ENCODE results near the gene LYSMD2. TPM values are rescaled to one million over a fixed set of nuclear protein-coding genes. Genes with fewer than 3 reads are reported as not detected.

Gene LYSMD2
- total and polyA plus RNA-seq, 9 of the 15 experiments (the other 6 are each of a cell fraction or from before 2014, with no cell fraction given), result 4.3 to 30.3 (median 9.8) TPM

- no peak for TF ChIP-seq ZNF277 (CRISPR knock-in tag; IDR thresholded peaks at IDR 0.05; ENCODE audit: borderline replicate concordance)
- no peak for TF ChIP-seq ZNF232 (CRISPR knock-in tag; IDR thresholded peaks at IDR 0.05)
- TF ChIP-seq RB1 (IDR thresholded peaks at IDR 0.05; ENCODE audit: low read depth), result peak; percentile 26; the same call in 1 of the 2 replicates
- TF ChIP-seq CGGBP1 (CRISPR knock-in tag; IDR thresholded peaks at IDR 0.05), result no peak
- no peak; a peak in 1 of 4 replicates for TF ChIP-seq NRF1 (conservative IDR thresholded peaks at IDR 0.05 in 1 of 2, IDR thresholded peaks at IDR 0.05 in 1 of 2)
- 0 out of 2 replicates have a peak, but pooled peaks have one; percentile 10 for TF ChIP-seq ETV1 (tag; conservative IDR thresholded peaks at IDR 0.05; ENCODE audit: low read depth)
- TF ChIP-seq SMC3 (conservative IDR thresholded peaks at IDR 0.05; ENCODE audit: insufficient read depth, low read depth, low read length), result peak; percentile 96
- TF ChIP-seq HMG20B (CRISPR knock-in tag; IDR thresholded peaks at IDR 0.05), result no peak
- no peak for TF ChIP-seq ZBTB7A (IDR thresholded peaks at IDR 0.05; ENCODE audit: borderline replicate concordance, control insufficient read depth, low read depth, low read length)
- no peak for TF ChIP-seq HDAC6 (IDR thresholded peaks at IDR 0.05; ENCODE audit: low read depth, low read length)
- no peak for TF ChIP-seq NKRF (IDR thresholded peaks at IDR 0.05; ENCODE audit: borderline replicate concordance)
- no peak for TF ChIP-seq STAT6 (CRISPR knock-in tag; IDR thresholded peaks at IDR 0.05)
- TF ChIP-seq ZFP91 (CRISPR knock-in tag; IDR thresholded peaks at IDR 0.05), result no peak
- TF ChIP-seq HDAC2 (IDR thresholded peaks at IDR 0.05), result no peak
- no peak for TF ChIP-seq MYBL2 (IDR thresholded peaks at IDR 0.05; ENCODE audit: low read depth)
- TF ChIP-seq MYBL2 (CRISPR knock-in tag; IDR thresholded peaks at IDR 0.05; ENCODE audit: borderline replicate concordance), result no peak
These were observed 38.7 kb upstream of the LYSMD2 start (continued) for GRCh38 chr15:51775967-51776816.

Data from K562 (cell line).